SK-N-SH (cell line): ENCODE data around the gene HP1BP3. TPM values are rescaled to one million over a fixed set of nuclear protein-coding genes. Genes with fewer than 3 reads are reported as not detected.

Experiments used
- CTCF ChIA-PET: fragments of 300-600, 350-600 bp; formaldehyde crosslinking; extraction: SDS; loops from one replicate; lab custom pipeline; 2021; lab: Yijun Ruan, JAX
- POLR2A ChIA-PET: fragments of 350-600 bp; sonication (Branson Sonifier 250); formaldehyde crosslinking; extraction: SDS; loops from one replicate; lab custom pipeline; 2020; ENCODE audit warnings: antibody characterized with exemption, inconsistent platforms; lab: Yijun Ruan, JAX
- DNase-seq: peaks from one replicate; pipeline ENCODE4 v3.0.0; 2012
- H2AFZ ChIP-seq: fragments of 200-600 bp; sonication (generic); 2 replicates; pipeline ENCODE4 v1.8.1; 2016; ENCODE audit warnings: antibody characterized with exemption, mild to moderate bottlenecking, low read depth
- H3F3A ChIP-seq: fragments of 200-600 bp; sonication (generic); replicated peaks from 2 replicates; pipeline ENCODE3; 2016; ENCODE audit warnings: antibody characterized with exemption, mild to moderate bottlenecking; ENCODE audit not compliant: insufficient read depth
- H3K27ac ChIP-seq, 2 experiments: fragments of 200-500 bp in 1 of 2; fragments of 200-600 bp in 1 of 2; sonication (Bioruptor generic) in 1 of 2; sonication (generic), shearing (Covaris generic) in 1 of 2; 2 replicates each; pipeline versions ENCODE4 v1.5.1 to v1.6.1; 2014 to 2016; ENCODE audit warnings: low read depth in 2 of 2, inconsistent platforms in 1 of 2, low read length in 1 of 2, mild to moderate bottlenecking in 1 of 2, mixed read lengths in 1 of 2
- H3K27me3 ChIP-seq: fragments of 200-600 bp; sonication (generic), shearing (Covaris generic); 2 replicates; pipeline ENCODE4 v1.6.1; 2016; ENCODE audit warnings: mixed run types; ENCODE audit not compliant: insufficient read depth
- H3K36me3 ChIP-seq, 2 experiments: fragments of 200-500 bp in 1 of 2; fragments of 200-600 bp in 1 of 2; sonication (Bioruptor generic) in 1 of 2; sonication (generic) in 1 of 2; replicated peaks in 1 of 2; 2 replicates each; pipeline versions ENCODE3 to v1.5.1; 2014 to 2016; ENCODE audit warnings: low read length in 1 of 2, mild to moderate bottlenecking in 1 of 2; ENCODE audit not compliant: insufficient read depth in 2 of 2, control insufficient read depth in 1 of 2
- H3K4me1 ChIP-seq, 2 experiments: fragments of 200-500 bp in 1 of 2; fragments of 200-600 bp in 1 of 2; sonication (Bioruptor generic) in 1 of 2; sonication (generic), shearing (Covaris generic) in 1 of 2; 2 replicates each; pipeline versions ENCODE4 v1.5.1 to v1.6.1; 2014 to 2016; ENCODE audit warnings: low read depth in 1 of 2, low read length in 1 of 2, mixed run types in 1 of 2; ENCODE audit not compliant: insufficient read depth in 2 of 2, control insufficient read depth in 1 of 2
- H3K4me2 ChIP-seq: fragments of 200-600 bp; sonication (generic), shearing (Covaris generic); 2 replicates; pipeline ENCODE4 v1.6.1; 2017; ENCODE audit warnings: mixed run types
- H3K4me3 ChIP-seq, 2 experiments: fragments of 200-500 bp in 1 of 2; fragments of 200-600 bp in 1 of 2; sonication (Bioruptor generic) in 1 of 2; sonication (generic), shearing (Covaris generic) in 1 of 2; 2 replicates each; pipeline versions ENCODE4 v1.5.1 to v1.8.1; 2014 to 2016; ENCODE audit warnings: low read depth in 2 of 2, inconsistent platforms in 1 of 2, low read length in 1 of 2, mild to moderate bottlenecking in 1 of 2, mixed read lengths in 1 of 2, moderate library complexity in 1 of 2
- H3K79me2 ChIP-seq: fragments of 200-600 bp; sonication (generic); 2 replicates; pipeline ENCODE4 v1.8.1; 2017; ENCODE audit warnings: mild to moderate bottlenecking; ENCODE audit not compliant: insufficient read depth
- H3K9ac ChIP-seq: fragments of 200-600 bp; sonication (generic); 2 replicates; pipeline ENCODE4 v1.6.1; 2017; ENCODE audit warnings: mixed run types
- H3K9me2 ChIP-seq: fragments of 200-600 bp; sonication (generic); 2 replicates; pipeline ENCODE4 v1.6.1; 2017; ENCODE audit warnings: mixed run types
- H3K9me3 ChIP-seq: fragments of 200-600 bp; sonication (generic); 2 replicates; pipeline ENCODE4 v1.6.1; 2017; ENCODE audit warnings: mixed run types, mild to moderate bottlenecking, moderate library complexity
- H4K20me1 ChIP-seq: fragments of 200-600 bp; sonication (generic); 2 replicates; pipeline ENCODE4 v1.6.1; 2017; ENCODE audit warnings: mild to moderate bottlenecking, mixed run types; ENCODE audit not compliant: insufficient read depth
- CTCF ChIP-seq: fragments of 200-600 bp; sonication (generic); IDR thresholded peaks from 2 replicates; pipeline ENCODE4 v1.6.1; 2017; ENCODE audit warnings: antibody characterized with exemption, mild to moderate bottlenecking, moderate library complexity
- EZH2phosphoT487 ChIP-seq: fragments of 200-600 bp; sonication (generic); IDR thresholded peaks from 2 replicates; pipeline ENCODE4 v1.6.1; 2017; ENCODE audit warnings: low read depth, mixed run types, mild to moderate bottlenecking, antibody characterized with exemption, moderate library complexity, borderline replicate concordance
- FOSL2 ChIP-seq: IDR thresholded peaks from 2 replicates; pipeline ENCODE4 v1.4.0; 2012; ENCODE audit warnings: low read depth, mild to moderate bottlenecking, moderate library complexity, borderline replicate concordance
- FOXM1 ChIP-seq: IDR thresholded peaks from 2 replicates; pipeline ENCODE4 v1.4.0; 2012; ENCODE audit warnings: low read depth, mild to moderate bottlenecking
- IRF3 ChIP-seq: fragments of 150-350 bp; IDR thresholded peaks from 2 replicates; pipeline ENCODE4 v1.6.1; 2016; ENCODE audit warnings: mild to moderate bottlenecking, low read depth, low read length
- JUND ChIP-seq: IDR thresholded peaks from 2 replicates; pipeline ENCODE4 v1.4.0; 2012
- MAX ChIP-seq: IDR thresholded peaks from 2 replicates; pipeline ENCODE4 v1.4.0; 2012; ENCODE audit warnings: low read depth
- MEF2A ChIP-seq: IDR thresholded peaks from 2 replicates; pipeline ENCODE4 v1.4.0; 2012; ENCODE audit warnings: low read depth, borderline replicate concordance
- NRF1 ChIP-seq: IDR thresholded peaks from 2 replicates; pipeline ENCODE4 v1.6.1; 2012; ENCODE audit warnings: low read depth, mild to moderate bottlenecking, low read length
- PBX3 ChIP-seq: IDR thresholded peaks from 2 replicates; pipeline ENCODE4; 2012
- POLR2AphosphoS5 ChIP-seq: IDR thresholded peaks from 2 replicates; pipeline ENCODE4 v1.6.1; 2012; ENCODE audit warnings: low read depth, low read length
- RCOR1 ChIP-seq: fragments of 150-350 bp; IDR thresholded peaks from 2 replicates; pipeline ENCODE4 v1.6.1; 2017; ENCODE audit warnings: antibody characterized with exemption, low read length
- RFX5 ChIP-seq: IDR thresholded peaks from 2 replicates; pipeline ENCODE4 v1.6.1; 2012; ENCODE audit warnings: mild to moderate bottlenecking, improper control_type of control experiment, low read length
- TAF1 ChIP-seq: IDR thresholded peaks from 2 replicates; pipeline ENCODE4 v1.6.1; 2012; ENCODE audit warnings: low read depth, mild to moderate bottlenecking, low read length, moderate library complexity, borderline replicate concordance
- TEAD4 ChIP-seq: IDR thresholded peaks from 2 replicates; pipeline ENCODE4 v1.4.0; 2012; ENCODE audit warnings: mild to moderate bottlenecking, borderline replicate concordance; ENCODE audit not compliant: insufficient read depth
- USF1 ChIP-seq: IDR thresholded peaks from 2 replicates; pipeline ENCODE4 v1.4.0; 2012; ENCODE audit warnings: low read depth, borderline replicate concordance
- USF2 ChIP-seq: fragments of 150-350 bp; IDR thresholded peaks from 2 replicates; pipeline ENCODE4 v1.6.1; 2017; ENCODE audit warnings: antibody characterized with exemption, low read length, low read depth, borderline replicate concordance
- ZBTB33 ChIP-seq: IDR thresholded peaks from 2 replicates; pipeline ENCODE4 v1.4.0; 2012; ENCODE audit warnings: low read depth, borderline replicate concordance
- WGBS: methylation state at CpG from one replicate; pipeline ENCODE4 v1.1.6; 2017; ENCODE audit warnings: low lambda C conversion rate; 5-methylcytosine and 5-hydroxymethylcytosine counted together
- polyA plus RNA-seq, 3 experiments: library from polyadenylated mRNA; depleted of rRNA; stranded (reverse); fragments of >200 nt; gene quantifications; 2 replicates each; pipeline ENCODE4 v1.2.3, GENCODE V29; 2012

The HP1BP3 gene
- polyA plus RNA-seq, 1 of the 3 experiments (the other 2 are of a cell fraction), result 236 TPM

GRCh38 chr1:20829946-20830345 lies 42.8 kb upstream of the HP1BP3 start:
- Histone ChIP-seq H3K4me3 (no peak overlapping the region), H4K20me1 (no peaks in the 10 kb centered on the region), H3K36me3 (peaks cover 25 to 42% of the 10 kb centered on the region in 2 experiments), H3K27ac (no peak overlapping the region), H3K9me2 (no peaks in the 10 kb centered on the region), H3F3A (no peaks in the 10 kb centered on the region), H3K4me2 (no peak overlapping the region), H3K4me1 (peaks cover 0 to 6% of the 10 kb centered on the region in 2 experiments; a peak in 1 of 4 replicates), H3K27me3 (no peaks in the 10 kb centered on the region), H3K9ac (no peak overlapping the region), H3K9me3 (no peaks in the 10 kb centered on the region), H3K79me2 (0 out of 2 replicates have a peak, but pooled peaks cover 10% of the 10 kb centered on the region), H2AFZ (no peak overlapping the region)
- CTCF ChIA-PET, result interaction anchor here (1.1 to 1.6 kb wide), 3 partner anchors 27 to 402 kb away, joined by 4 to 6 read pairs (median 4); no protein-coding TSS in a partner anchor
- TF ChIP-seq MEF2A (no peak), IRF3 (no peak), PBX3 (no peak), NRF1 (no peak), USF2 (no peak), JUND (no peak), ZBTB33 (no peak), MAX (no peak), POLR2AphosphoS5 (no peak), FOXM1 (no peak), RCOR1 (no peak), USF1 (no peak), EZH2phosphoT487 (no peak), TEAD4 (no peak), RFX5 (no peak), FOSL2 (no peak), CTCF (no peak), TAF1 (no peak)
- 87% methylated on average over 1 of the region's 1 CpG for WGBS
- POLR2A ChIA-PET, result interaction anchor here (1.0 kb wide), 1 partner anchor 17 kb away, joined by 3 read pairs; no protein-coding TSS in a partner anchor
- DNase-seq, result no peak
